HuH-7.5 (cell line): ENCODE data around the gene NACAD.

ENCODE experiments used
- DNase-seq: peaks from one replicate; pipeline ENCODE4 v3.0.0; 2011; ENCODE audit warnings: low spot score

Gene NACAD

DNA sequence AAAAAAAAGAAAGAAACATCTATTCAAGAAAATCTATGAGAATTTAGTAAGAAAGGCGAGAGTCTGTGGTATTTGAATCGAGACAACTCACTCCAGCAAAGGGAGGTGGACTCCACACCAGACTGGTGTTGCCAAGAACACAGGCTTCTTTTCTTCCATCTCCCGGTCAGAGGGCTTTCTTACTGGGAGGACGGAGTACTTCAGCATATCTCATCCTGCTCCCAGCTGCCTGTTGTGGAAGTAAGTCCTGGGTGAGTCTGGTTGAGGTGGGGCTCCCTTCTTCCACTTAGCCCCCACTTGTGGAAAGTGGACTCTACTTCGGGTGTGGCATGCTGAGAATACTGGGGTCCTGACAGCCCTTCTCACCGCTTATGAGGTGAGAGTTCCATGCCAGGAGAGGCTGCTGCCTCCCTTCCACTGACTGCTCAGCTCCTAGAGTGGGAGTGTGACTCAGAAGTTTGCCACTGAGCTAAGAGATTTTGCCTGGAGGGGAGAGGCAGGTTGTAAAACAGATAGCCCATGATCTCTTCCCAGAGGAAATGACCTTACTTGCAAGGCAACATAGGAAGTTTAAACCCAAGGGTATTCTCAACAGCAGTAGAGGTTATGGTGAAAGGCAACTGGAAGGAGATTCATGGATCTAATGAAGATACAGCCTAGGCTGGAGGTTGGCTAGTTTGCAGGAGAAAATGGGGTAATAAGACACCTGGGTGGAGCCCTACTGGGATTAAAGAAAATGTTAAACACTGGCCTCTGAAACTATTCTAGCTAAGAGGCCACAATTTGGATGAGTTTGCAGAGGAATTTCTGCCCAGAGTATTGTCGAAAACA lies 3.5 kb upstream of the NACAD start:
- no peak for DNase-seq

DNA sequence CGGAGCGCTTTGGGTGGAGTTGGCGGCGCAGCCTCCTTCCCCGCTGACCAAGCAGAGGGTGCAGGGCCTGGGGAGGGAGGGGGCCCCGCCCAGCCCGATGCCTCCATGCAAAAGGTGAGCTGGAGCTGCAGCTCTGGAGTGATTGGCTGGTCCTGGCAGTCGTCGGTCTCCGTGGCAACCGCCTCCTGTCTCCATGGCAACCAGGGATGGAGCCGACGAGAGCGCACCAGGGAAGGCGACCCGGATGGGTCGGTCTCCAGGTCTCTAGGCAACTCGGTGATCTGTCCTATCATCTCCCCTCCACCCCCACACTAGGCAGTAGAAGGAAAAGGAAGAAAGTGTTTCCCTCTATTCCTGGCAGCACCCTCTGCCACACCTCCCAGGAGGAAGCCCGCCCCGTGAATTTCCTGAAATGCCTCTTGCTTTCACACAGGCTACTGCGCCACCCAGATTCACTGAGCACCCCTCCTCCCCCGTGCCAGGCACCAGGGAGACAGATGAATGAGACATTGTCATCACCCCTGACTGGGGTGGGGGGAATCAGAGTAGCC lies 647 bp upstream of the NACAD start:
- peak; percentile 66 for DNase-seq

DNA sequence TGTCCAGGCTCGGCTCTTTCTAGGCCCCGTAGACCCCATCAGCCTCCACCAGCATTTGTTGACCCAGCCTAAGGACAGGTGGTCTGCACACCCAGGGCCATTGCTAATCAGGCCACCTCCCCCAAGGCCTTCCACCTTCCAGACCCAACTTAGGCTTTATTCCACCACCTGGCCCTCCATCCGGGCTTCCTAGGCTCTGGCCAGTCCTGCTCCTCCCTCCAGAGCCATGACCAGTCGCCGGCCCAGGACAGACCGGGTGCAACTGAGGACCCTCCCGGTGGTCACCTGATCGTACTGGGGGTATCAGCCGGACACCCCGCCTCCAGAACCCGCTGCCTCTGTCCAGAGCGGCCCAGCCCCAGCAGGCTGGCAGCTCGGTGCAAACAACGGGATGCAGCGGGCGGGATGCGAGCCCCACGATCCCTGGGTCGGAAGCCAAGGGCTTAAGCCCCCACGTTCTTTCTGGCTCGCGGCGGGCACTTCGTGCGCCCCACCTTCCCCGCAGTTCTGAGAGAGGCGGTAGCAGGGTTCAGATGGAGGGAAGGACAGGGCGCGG lies 545 bp downstream of the NACAD start:
- no peak for DNase-seq

DNA sequence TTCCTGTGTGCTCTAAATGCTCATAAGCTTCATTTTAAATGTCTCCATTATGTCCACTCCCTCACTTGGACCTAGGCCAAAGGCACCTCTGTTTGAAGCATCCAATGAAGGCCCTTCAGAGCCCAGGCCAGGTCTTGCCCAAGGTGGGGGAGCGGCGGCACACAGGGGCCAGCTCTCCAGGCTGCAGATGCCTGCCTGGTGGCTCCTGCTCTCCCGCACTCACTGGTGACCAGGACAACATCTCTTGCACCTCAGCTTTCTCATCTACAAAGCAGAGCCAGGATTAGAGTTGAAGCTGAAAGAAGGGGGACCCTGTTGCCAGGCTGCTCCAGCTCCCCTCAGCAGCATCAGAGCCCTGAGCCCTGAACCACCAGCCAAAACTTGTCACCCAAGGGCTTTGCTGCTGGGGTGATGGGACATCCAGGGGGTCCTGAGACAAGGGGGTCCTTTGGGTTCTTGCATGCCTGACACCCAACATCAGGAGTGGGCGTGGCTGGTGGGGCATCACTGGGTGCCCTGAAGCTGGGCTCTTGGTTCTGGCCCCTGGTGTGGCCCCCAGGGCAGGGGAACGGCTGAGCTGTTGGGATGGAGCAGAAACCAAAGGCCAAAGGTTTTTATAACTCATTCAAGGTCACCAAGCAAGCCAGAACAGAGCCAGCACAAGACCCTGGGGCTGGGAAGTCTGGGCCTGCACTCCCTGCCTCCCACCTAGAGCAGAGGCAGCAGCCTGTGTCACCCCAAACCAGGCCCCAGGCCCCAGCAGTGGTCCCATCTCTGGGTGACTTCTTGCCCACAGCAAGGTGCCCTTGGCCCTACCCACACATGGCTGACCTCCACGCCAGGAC lies 1.2 kb downstream of the NACAD start:
- DNase-seq: no peak

DNA sequence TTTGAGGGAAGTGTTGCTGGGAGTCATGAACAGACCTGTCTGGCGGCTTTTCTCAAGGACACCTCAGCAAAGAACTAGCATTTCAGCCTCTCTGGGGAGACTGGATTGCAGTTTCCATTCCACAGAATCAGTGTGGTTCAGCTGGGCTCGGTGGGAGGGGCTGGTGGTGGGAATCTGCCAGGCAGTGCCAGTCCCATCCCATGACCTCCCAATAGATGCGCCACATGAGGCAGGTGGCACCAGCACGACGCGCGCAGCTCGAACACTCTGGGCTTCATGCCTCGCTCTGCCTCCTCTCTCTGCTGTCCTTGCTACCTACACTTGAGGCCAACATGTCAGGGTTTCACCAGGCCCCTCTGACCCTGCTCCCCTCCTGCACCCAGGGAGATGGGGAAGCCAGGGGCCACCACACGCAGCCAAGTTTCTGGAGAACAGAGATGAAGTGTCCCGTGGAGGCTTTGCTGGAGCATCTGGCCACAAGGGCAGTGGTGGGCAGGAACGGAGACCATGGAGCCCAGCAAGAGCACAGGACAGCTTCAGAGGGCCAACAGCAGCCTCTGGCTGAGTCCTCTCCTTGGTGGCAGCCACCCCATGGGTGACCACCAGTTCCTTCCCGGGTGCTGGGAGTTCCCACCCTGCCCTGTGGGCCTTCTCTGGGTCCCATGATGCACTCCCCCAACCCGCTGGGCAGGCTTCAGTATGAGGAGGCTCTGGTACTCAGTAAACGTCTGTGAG lies 2.3 kb downstream of the NACAD start:
- DNase-seq: no peak

DNA sequence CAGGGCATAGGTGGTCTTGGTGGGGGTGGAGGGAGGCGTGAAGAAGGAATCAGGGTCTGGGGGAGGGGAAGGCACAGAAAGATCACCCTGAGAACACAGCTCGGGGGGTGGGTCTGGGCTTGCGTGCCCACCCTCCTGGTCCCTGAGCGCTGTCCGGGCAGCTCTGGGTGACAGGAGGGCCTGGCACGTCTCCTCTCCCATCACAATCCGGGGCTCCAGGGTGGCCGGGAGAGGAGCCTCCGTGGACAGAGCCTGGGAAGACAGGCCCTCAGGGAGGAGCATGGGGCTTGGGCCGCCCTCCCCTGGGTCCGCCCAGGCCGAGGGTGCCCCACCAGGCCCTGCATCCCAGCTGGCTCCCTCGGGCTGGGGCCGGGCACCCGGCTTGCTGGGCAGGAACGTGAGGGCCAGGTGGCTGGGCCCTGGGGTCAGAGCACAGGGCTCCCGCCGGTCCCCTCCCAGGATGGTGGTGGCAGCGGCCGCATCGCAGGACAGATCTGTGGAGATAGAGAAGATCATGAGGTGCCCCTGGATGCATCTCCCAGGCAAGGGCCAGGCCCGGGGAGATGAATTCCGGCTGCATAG lies 3.1 kb downstream of the NACAD start:
- no peak for DNase-seq

DNA sequence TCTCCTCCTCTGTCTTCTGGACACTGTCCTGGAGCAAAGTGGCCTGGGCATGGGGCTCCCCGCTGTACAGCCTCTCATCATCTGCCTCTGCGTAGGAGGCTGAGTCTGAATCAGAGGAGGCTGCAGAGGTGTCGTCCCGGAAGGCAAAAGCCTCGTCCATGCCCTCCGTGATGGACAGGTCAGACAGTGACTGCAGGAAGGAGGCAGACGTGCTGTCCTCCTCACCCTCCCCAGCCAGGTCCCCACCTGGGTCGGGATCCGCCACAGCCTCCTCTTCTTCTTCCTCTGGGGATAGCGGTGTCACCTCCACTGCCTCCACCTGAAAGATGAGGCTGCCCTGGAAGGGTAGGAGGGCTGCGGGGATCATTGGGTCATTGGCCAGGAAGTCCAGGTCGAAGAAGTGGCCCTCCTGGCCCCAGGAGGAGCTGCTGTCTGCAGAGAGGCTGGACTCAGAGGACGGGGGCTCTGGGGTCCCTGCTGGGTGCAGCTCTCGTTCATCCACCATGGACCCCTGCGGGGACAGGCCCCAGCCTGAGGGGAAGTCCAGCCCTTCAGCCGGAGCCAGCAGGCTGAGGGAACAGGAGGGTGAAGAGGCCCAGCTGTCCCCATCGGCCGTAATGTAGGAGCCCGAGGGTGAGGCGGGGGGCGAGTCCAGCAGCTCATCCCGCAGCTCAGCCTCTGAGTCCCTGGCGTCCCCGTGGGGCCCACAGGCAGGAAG lies 3.7 kb downstream of the NACAD start:
- no peak for DNase-seq

DNA sequence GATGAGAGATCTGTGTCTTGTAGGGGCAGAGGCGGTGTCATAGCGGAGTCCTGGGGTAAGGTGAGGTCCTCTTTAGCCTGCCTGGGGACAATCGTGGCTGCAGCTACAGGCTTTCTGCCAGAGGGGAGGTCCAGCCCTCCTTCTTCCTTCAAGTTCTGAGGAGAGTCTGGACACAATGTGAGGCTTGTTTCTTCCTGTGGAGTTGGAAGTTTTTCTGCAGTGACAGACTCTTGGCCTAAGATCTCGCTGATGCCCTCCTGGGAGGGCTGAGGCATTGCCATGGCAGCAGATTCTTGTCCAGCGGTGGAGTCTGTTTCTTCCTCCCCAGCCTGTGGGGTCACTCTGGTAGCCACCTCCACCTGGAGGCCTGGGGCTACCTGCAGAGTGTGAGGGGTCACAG lies 4.4 kb downstream of the NACAD start:
- no peak for DNase-seq

DNA sequence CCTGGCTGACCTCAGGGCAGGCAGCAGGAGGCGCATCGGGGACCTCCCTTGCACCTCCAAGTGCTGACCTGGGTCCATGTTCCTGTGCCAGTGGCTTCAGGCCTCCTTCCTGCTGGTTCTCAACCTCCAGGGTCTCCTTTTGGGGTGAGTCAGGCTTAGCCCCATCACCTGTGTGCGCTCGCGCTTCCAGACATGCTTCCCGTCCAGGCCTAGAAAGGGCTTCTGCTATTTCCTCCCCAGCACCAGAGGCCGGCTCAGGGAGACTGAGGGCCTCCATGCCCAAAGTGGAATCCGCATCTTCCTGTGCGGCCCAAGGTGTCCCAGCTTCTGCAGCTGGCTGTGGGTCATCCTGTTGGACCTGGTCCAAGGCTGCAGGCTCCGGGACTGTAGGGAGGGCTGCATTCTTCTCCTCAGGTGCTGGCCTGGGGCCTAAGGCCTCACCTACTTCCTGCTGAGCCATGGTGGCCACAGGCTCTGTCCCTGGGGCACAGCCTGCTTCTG lies 5.9 kb downstream of the NACAD start:
- DNase-seq: no peak

DNA sequence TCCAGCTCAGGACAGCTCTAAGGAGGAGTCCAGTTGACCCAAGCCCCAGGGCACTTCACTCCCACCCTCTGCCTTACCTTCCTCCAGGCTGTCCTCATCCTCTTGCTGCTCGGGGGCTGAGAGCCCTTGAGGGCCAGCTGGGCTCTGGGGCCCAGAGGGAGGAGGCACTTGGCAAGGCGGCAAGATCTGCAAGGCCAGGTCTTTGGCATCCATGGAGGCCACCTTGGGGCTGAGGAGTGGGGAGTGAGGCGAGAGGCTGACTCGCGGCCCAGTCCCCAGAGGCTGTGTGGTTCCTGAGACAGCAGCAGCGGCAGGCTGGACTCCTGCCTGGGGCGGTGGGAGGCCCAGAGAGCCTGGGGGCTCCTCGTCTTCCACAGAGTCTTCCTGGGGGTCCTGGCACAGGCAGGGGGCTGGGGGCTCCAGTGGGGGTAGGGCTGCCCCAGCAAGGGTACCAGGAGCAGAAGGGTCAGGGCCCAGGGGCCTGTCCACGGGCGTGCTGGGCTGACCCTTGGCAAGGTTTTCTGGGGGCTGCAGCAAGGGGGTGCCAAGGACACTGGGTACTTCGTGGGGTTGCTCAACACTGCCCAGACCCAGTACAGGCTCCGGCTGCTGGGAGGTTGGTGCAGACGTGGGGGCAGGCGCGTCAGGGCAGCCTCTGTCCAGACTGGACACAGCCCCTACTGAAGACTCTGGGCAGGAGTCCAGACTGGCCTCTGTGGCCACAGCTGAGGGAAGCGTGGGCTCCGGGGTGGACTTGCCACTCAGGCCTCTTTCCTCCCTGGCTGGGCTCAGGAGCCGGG lies 6.5 kb downstream of the NACAD start:
- DNase-seq: no peak

DNA sequence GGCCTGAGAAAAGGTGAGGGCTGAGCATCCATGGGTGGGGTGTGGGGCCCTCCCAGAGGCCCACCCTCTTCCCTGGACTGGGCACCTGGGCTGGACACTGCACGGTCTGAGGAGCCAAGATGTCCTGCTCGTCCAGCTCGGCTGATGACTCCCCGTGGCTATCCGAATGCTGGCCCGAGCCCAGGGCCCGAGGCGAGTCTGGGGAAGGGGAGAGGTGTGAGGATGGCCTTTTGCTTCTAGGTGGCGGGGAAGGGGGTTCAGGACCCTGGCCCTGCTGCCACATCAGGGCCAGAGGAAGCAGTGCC lies 7.1 kb downstream of the NACAD start:
- DNase-seq: no peak

DNA sequence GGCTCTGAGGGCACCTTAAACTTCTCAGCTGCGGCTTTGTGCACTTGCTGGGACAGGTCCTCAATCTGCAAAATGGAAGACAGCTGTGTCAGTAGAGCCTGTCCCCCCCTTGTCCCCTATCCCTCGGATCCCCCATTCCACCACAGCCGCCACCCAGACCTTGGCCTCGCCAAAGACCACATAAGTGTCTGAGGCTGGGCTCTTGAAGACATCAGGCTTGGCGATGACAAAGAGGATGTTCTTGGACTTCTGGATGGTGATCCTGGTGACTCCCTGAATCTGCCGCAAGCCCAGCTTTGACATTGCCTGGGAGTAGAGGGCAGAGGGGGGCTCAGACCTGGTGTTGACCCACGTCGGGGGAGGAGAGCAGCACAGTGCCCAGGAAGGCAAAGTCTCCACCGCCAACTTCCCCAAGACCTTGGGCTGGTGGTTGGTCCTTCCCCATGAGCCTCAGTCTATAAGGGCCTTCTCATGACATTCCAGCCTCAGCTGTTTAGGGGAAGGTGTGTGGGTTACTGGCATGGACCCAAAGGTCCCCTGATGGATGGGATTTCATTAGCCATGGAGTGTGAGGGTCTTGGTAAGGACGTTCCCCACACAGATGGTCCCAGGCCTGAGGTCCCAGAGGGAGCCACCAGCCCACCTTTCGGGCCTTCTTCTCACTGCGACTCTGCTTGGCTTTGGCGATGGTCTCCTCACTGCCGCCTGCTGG lies 7.7 kb downstream of the NACAD start:
- no peak for DNase-seq

DNA sequence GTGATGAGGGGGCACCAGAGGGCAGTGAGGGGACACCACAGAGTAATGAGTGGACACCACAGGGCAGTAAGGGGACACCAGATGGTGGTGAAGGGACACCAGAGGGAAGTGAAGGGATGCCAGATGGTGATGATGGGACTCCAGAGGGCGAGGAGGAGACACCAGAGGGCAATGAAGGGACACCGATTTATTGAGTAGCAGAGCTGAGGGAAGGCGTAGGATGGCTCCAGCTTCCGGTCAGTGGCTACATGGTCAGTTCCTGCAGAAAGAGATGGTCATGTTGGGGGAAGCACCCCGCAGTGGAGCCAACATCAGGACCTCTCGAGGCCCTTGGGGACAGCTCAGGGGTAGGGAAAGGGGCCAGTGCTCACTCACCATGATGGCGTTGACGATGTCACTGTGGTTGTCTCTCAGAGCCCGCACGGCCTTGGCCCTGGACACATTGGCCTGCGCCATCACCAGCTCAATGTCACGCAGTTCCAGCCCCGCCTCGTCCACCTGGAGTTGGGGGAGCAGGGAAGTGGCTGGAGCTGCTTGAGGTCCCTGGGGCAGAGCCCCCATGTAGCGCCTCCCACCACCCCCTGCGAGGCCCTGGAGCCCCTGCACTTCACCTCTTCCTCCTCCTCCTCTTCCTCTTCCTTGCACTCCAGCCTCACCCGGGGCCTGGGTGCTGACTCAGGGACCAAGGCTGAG lies 8.4 kb downstream of the NACAD start:
- DNase-seq: no peak

DNA sequence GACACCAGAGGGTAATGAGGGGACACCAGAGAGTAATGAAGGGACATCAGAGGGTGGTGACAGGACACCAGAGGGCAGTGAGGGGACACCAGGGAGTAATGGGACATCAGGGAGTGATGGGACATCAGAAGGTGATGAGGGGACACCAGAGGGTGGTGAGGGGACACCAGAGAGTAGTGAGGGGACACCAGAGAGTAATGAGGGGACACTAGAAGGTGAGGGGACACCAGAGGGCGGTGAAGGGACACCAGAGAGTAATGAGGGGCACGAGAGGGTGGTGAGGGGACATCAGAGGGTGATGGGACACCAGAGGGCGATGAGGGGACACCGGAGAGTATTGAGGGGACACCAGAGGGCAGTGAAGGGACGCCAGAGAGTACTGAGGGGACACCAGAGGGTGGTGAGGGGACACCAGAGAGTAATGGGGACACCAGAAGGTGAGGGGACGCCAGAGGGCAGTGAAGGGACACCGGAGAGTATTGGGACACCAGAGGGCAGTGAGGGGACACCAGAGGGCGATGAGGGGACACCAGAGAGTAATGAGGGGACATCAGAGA lies 10.6 kb downstream of the NACAD start:
- DNase-seq: no peak

DNA sequence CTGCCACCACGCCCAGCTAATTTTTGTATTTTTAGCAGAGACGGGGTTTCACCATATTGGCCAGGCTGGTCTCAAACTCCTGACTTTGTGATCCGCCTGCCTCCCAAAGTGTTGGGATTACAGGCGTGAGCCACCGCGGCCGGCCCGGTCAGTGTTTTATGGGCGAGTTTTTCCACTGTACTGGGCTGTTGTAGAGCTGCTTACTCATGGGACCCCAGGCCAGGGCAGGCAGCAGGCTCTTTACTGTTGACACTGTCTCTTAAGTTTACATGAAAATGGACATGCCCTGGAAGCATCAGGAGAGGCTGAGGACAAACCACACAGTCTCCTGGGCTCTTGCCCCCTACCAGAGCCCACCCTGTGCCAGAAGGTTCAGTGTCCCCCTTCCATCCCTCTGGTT lies 11.2 kb downstream of the NACAD start:
- no peak for DNase-seq

DNA sequence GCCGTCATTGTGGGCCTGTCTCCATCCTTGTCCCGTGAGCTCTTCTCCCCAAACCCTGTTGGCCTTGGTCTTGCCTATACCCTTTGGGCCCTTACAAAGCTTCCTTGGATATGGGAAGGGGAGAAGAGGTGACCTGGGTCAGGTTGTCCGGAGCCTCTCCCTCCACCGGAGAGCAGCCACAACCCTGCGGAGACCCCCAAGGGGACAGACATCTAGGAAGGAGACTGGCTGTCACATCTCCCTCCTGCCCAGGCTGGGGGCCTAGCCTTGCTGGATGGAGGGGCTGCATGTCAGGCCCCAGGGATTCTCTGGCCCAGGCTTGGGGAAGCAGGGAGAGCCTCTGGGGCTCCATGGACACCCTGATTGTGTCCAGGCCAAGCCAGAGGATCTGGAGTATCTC lies 11.8 kb downstream of the NACAD start:
- no peak for DNase-seq

DNA sequence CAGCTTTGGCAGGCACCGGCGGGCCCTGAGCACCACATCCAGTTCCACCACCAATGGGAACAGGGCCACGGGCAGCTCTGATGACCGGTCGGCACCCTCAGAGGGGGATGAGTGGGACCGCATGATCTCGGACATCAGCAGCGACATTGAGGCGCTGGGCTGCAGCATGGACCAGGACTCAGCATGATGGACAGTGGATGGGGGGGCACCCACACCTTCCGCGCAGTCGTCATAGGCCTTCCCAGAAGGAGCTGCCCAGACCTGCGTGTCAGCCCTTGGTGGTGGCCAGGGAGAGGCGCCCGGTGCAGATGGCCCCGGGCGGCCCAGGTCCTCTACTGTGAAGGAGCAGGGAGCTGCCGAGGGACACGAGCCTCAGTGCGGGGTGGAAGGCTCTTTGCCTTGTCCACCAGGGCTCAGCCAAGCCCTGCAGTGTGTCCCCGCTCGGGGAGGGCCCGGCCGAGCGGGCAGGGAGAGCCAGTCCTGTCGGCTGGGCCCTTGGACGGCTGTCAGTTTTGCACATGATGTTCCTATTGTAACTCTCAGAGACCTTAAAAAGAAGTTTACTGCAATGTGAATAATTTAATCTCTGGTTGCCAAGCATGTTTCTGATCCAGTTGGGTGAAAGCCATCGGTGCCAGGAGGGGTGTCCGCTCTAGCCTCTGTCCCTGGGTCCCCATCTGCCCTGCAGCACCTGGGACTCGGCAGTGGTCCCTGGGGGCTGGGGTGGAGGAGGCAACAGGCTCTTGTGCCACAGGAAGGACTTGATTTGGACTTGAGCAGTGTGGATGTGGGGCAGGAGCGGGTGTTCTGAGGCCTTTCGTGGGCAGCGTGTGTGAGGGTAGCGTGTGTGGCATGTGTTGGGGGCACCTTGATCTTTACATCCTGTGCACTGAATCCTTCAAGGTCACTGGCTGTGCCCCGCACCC lies 12.6 kb downstream of the NACAD start:
- no peak for DNase-seq

DNA sequence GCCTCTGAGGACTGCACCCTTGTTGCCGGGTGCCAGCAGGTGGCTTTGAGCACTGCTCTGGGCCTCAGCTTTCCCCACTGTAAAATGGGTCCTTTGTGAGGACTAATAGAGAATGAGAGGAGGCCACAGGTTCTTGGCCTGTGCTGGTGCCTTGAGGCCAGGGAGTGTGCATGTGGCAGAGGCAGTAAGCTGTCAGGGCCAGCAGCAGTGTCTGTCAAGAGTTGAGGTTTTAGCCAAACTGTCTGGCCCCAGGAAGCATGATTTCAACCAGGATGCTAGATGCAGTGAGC lies 13.5 kb downstream of the NACAD start:
- no peak for DNase-seq
